HT-29 (cell line): ENCODE data around the gene DLGAP4. TPM values are rescaled to one million over a fixed set of nuclear protein-coding genes. Genes with fewer than 3 reads are reported as not detected.
A peak's percentile ranks its signal among the peaks of the same experiment; 100 is the strongest.

ENCODE experiments used
- DNase-seq: peaks from one replicate; pipeline ENCODE4 v3.0.0-alpha.2; 2015; ENCODE audit warnings: low spot score
- total RNA-seq: library from RNA; depleted of rRNA; stranded (reverse); fragments of >200 nt; shearing (Covaris generic); gene quantifications from 2 replicates; pipeline ENCODE4 v1.2.3, GENCODE V29; 2014

Gene DLGAP4
- total RNA-seq, 1 experiment from 2014 or later: 37.0 TPM

DNA sequence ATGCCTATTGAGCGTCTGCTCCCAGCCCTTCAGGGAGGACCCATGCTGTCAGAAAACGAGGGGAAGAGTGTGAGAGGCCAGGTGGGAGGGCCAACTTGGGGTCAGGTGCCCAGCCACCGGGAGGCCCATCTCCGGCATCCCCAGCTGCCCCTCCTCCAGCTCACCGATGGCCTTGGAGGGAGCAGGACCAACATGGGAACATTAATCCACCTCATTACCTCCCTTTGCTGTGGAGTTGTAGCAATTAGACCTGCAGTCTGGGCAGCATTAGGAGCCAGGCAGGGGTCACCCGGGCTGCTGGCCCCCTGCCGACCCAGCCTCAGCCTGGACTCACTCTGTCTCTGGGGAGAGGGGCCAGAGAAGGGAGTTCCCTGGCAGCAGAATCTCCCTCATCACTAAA lies 25.1 kb downstream of the DLGAP4 start:
- DNase-seq: no peak

DNA sequence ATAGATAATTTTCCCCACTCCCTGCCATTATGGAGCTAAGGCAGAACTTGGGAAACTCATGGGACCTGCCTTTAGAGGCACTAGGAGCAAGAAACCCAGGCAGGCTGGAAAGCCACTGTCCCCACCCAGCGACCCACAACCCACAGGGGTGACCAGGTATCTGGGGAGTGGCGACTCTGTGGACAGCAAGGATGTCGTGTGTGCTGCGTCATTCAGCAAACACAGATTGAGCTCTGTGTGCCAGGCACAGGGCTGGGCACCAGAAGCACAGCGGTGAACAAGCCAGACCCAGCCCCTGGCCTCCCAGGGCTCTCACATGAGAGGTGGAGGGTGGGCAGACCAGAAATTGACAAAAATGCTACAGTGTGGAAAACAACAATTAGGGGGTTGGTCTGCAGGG lies 27.7 kb downstream of the DLGAP4 start:
- DNase-seq: no peak

DNA sequence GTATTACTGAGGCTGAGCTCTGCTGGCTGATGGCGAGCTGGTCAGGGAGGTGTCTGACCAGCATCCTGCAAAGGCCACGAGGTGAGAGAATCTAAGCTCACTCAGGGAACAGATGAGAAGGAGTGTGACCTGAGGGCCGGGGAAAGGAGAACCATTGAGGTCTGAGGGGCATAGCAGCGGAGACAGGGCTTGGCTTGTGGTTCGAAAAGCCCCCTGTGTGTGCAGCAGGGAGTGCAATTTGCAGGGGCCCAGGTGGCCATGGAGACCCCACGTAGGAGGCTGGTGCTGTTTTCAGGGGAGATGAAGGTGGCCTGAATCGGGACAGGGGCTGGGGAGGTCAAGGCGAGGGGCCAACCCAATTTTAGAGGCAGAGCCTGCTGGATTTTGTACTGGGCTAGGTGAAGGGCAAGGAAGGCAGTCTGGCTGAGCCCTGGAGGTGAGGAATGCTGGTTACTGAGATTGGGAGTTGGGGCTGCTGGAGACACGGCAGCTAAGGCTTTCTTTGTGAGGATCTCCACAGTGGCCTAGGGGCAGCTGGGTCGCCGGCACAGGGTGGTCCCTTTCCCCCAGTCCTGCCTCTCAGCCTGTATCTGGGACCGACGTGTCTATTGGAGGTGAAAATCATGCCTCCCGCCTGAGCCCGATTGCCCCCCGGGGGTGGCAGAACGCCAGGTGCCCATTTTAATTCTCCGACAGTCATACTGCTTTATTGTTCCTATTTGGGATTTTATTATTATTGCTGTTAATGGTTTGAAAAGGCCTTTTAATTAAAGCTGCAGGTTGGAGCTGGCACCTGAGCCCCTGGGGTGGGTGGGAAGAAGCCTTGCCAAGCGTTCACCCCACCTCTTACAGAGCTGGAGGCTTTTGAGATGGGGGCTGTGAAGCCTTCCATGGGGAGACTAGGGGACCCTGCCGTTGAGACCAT lies 28.4 kb downstream of the DLGAP4 start:
- no peak for DNase-seq

DNA sequence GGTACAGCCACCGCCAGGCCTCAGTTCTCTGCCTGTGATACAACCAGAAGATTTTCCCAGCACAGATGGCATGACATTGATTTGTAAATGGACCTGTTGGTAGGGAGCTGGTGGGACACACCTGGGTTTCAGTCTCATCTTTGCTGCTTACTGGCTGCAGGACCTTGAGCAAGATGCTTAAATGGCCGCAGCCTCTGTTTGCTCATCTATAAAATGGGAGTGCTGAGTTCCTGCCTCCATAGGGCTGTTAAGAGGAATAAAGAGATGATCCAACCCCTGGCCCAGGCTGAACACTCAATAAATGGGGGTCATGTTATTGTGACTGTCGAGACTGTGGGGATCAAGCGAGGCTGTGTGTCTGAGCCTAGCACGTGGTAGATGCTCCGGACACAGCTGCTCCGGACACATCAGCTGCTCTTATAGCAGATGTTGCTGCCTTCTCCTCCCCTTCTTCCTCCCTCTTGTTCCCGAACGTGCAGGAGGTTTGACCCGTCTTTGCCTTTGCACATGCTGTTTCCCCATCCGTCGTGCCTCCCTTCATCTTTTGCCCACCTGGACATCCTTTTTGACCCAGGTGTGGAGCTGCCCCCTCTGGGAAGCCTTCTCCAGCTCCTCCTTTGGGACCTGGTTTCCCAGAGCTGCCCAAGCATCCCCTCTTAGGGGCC lies 29.2 kb downstream of the DLGAP4 start:
- DNase-seq: no peak

DNA sequence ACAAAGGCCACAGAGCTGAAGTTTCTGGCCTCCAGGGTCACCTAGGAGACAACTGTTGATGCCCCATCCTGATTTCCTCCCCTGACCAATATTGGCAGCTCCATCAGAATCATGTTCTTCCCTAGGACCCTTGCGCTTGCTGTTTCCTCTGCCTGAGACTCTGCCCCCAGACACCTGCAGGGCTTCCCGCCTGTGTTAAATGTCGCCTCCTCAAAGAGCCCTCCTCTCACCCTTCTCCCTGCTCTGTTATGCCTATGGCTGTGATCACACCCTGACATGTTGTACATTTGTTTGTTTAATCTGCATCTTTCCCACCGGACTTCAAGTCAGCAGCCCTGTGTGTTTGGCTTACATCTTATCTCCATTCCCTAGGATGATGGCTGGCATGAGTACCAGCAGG lies 30.1 kb downstream of the DLGAP4 start:
- no peak for DNase-seq

DNA sequence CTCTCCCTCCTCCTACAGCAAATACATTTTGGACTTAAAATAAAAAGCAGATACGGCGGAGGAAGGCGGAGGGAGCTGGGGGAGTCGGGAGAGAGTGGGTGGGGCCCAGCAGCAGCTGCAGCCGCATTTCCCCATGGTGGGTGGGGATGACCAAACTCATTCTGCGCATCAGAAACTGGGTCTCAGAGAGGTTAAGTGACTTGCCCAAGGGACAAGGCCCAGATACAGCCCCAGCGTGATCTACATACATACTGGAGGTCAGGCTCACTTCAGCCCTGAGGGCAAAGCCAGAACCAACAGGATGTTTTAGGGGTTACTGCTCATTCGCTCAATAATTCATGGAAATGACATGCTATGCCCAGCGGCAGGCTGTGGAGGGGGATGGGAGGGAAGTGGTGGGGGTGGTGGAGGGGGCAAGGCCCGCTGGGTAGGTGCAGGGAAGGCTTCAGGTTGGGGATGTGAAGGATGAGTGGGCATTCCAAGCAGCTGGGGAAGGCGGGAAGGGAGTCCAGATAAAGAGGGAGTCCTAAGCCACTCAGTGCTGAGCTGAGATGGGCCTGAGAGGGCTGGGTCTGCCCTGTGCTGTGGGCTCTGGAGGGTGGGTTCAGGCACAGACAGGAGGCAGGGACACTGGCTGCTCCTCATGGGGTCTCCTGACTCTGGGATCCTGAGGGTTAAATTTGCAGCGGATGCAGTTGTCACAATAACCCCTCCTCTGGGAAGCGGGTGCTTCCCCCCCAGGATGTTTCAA lies 31.0 kb downstream of the DLGAP4 start:
- no peak for DNase-seq

DNA sequence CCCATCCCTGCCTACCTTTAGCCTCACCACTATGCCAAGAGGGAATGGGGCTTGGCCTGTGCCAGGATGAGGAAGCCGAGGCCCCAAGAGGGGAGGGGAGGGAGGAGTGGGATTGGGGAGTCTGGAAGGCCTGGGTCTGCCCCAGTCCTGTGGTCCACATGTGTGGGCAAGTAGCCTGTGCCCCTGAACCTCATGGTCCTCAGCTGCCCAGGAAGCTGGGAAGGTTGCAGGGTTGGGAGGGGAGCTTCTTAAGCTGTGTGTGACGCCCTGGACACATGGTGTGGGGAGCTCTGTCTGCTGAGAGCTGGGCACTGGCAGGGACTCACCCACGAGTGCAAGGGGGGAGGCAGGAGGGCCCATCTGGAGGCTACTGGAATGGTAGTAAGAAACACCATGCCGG lies 31.7 kb downstream of the DLGAP4 start:
- DNase-seq: no peak

DNA sequence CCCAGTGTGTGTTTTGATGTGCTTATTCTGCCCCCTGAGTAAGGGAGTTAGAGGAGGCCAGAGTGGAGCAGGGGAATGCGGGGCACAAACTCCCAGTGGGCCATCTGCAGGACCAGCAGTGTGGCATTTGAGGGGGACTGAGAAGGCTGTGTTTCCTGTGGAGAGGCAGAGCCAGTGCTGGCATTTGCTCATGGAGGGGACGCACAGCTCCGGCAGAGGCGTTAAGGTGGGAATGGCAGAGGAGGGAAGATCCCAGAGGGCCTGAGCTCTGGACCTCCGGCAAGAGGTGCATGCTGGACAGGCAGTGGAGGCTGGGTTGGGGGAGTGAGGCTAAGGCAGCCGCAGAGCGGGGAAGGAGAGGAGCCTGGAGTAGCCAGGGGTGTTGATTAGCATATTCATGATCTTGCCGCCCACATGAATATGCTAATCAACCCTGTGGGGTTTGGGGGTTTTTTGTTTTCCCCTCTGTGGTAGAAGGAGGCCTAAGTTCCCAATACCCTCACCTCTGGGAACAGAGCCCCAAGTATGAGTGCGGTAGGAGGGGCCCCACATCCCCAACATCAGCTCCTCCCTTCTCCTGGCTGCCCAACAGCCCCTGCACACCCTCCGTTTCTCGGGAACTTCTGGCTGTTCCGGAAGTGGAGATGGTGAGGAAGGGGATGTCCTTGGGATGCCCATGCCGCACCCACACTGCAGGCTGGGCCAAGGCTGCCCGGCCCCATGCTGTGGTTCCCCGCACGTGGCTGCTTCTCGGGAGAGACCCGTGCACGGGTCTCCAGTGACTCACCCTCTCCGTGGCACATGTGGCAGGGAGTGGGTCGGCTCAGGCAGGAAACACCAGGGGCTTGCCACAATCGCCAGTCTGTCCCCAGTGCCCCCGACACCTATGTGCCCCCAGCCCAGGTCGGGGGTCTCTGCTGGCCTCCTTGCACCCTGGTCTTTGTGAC lies 33.8 kb downstream of the DLGAP4 start:
- no peak for DNase-seq

DNA sequence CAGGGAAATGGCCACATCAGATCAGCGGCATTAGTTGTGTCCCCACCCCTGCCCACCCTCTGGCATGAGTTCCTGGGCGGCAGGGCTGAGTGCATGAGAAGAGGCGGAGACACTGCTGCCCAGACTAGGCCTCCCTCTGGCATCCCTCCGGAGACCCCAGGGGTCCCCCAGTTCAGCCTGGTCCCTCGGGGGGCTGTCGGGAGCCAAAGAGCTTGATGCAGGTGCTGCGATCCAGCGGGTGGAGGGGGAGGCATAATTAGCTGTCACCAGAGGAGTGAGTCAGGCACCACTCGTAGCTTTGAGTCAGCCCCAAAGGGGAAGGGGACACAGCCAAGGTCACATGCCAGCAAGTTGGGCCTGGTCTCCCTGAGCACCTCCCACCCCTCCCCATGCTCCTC lies 34.5 kb downstream of the DLGAP4 start:
- no peak for DNase-seq

DNA sequence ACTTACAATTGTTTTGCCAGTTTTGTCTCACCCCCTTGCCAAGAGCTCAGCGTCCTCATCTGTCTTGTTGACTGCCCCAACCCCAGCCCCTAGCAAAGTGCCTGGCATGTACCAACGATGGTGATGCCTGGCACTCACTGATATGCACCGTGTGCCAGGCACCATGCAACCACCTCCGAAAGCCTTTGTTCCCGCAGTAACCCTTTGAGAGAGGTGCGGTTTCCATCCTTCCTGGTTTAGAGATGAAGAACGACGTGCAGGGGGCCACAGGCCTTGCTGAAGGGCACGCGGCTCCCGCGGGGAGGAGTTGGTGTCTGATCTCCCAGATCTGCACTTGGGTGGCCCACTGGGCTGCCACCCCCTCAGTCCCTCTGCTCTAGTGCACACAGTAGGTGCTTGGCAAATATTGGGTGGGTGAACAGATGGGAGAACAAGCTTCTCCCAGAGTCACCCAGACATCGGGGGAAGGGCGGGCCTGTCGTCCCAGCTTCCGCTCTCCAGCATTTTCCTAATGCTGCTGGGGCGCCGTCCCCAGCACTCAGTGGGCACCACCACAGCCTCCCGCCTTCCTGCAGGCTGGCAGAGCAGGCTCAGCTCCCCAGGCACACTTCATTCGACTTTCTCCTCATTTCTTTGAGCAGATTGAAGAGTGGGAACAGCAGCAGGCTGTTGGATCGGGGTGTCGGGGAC lies 35.3 kb downstream of the DLGAP4 start:
- DNase-seq: no peak

DNA sequence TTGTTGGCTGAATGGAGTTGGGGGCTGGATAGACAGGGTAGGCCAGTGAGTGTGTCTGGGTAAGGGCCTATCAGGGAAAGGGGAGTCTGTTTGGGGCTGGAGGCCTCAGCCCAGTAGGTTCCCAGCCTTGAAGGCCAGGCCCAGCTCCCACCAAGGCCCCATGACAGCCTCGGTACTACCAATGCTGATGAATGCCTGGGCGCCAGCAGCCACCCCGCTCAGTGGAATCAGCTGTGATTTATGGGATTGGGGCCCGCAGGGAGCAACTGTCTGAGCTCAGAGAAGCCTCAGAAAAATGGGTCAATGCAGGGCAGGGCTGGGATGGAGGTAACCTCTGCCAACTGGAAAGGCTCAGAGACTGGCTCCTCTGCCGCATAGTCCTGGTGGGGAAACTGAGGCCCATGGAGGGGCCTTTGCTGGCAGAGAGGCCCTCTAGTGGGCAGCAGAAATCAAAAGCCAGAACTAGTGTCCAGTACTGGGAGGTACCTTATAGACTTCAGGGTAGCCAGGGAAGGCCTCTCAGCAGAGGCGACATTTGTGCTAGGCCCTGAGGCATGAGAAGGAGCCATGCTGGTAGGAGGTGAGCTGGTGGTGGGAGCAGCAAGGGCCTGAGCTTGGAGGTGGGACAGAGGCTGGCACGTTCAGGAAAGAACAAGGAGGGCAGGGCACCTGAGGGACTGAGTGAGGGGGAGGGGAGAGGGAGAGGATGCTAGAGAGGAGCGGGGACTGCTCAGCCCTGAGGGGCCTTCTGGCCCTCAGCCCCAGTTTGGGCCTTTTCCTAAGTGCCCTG lies 36.4 kb downstream of the DLGAP4 start:
- no peak for DNase-seq

DNA sequence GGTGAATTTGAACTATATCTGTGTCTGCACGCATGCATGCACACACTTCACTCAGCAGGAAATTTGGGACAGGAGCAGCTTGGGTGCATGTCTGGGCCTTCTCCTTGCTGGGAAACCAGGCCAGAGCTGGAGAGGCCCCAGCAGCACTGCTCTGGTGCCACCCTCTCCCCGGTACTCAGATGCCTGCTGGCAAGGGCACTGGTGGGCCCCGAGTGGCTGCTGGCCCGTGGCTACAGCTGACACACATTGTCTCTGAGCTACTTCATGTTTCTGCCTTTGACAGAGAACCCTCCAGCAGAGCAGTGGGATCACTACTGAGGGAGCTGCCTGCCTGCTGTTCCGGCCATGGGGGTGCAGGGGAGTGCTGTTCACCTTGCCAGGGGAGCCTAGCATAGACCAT lies 37.5 kb downstream of the DLGAP4 start:
- DNase-seq: no peak

DNA sequence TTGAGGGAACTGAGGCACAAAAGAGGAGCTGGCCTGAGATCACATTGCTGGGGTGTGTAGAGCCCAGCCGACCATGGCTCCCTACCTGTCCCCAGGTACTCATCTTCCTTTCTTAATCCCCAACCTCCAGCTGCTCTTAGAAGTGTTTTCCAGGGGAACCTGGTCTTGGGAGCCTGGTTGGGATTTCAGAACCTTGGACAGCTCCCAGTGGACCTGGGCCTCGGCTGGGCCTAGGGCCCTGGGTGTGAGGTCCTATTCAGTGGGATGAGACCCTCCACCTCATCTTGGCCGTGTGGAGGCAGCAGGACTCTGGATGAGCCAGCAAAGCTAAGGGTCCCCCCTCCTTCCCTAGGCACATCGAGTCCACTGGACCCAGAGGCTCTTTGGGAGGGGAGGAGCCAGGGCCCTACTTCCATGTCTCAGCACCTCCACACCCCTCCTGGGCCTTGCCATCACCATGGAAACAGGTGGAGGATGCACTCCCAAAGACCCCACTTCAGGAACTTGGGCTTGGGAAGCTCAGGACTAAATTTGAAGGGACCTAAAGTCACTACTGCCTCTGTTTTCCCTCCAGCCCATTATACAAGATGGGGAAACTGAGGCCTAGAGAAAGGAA lies 38.5 kb downstream of the DLGAP4 start:
- peak; percentile 75 for DNase-seq

DNA sequence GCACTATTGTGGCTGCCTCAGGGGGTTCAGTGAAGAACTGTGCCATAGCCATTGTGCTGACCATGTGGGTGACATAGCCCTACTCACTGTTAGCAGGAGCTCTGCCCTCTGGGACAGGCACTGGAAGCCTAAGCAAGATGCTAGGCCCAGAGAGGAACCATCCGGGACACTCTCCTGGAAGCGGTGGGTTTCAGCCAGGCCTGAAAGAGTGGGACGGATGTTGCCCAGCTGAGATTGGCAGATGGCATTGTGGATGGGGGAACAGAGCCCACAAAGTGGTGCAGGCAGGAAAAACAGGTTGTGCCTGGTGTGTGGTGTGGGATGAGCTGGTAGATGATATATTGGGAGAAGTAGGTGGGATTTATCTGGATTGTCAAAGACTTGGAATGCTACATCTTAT lies 40.1 kb downstream of the DLGAP4 start:
- no peak for DNase-seq

DNA sequence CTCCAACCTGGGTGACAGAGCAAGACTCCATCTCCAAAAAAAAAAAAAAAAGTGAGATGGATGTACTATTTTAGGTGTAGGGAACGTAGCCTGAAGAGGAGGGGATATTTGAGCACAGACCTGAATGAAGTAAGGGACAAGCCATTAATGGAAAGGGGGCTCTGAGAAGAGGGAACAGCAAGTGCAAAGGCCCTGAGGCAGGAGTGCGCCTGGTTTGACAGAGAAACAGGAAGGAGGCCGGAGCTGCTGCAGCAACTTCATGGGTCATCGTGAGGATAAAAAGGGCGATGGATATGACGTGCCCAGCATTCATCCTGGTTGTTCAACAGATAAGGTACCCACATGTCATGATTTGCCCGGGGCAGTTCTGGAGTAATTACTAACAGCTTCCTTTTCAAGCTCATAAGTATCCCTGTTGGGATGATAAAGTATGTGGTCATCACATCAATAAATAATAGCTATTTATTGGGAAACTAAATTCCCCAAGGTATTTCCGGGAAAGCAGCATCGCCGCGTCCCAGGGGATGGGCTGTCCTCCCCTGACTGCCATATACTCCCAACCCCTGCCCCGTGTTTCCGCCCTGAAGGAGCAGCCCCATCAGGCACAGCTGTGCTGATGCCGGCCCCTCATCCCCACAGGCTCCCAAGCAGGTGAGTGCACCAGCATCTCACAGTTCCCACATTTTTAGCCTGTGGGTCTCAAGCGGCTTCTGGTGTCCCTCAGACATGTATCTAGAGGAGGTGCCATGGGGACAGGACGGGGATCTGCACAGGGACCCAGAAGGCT lies 43.4 kb downstream of the DLGAP4 start:
- no peak for DNase-seq

DNA sequence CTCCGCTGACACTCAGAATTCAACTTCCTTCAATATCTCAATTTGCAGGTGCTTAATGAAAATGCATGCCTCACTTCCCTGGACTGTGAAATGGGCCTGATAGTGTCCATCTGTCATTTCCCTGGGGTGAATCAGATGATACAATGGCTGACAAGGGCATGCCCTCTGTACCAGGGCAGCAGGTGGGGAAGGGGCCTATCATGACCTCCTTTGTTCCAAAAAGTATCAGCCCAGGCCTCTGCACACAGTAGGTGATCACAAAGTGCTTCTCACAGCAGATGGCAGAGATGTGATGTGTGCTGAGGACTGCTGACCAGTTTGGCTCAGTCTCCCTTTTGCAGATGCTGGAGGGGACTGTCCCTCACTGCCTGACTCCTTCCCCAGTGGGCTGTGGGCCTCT lies 44.3 kb downstream of the DLGAP4 start:
- DNase-seq: no peak

DNA sequence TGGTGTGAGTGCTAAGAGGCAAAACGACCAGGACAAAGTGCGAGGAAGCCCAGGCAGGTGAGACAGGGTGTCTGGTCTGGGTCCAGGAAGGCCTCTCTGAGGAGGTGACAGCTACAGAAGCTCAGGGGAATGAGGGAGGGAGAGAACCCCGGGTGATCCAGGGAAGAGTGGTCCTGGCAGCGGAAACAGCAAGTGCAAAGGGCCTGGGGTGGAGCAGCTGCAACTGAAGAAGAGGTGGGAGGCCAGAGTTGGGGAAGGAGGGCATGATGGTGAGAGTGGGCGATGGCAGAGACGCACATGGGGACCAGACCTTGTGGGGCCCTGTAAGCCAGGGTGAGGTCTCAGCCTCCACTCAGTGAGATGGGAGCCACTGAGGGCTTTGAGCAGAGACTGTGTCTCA lies 45.8 kb downstream of the DLGAP4 start:
- no peak for DNase-seq

DNA sequence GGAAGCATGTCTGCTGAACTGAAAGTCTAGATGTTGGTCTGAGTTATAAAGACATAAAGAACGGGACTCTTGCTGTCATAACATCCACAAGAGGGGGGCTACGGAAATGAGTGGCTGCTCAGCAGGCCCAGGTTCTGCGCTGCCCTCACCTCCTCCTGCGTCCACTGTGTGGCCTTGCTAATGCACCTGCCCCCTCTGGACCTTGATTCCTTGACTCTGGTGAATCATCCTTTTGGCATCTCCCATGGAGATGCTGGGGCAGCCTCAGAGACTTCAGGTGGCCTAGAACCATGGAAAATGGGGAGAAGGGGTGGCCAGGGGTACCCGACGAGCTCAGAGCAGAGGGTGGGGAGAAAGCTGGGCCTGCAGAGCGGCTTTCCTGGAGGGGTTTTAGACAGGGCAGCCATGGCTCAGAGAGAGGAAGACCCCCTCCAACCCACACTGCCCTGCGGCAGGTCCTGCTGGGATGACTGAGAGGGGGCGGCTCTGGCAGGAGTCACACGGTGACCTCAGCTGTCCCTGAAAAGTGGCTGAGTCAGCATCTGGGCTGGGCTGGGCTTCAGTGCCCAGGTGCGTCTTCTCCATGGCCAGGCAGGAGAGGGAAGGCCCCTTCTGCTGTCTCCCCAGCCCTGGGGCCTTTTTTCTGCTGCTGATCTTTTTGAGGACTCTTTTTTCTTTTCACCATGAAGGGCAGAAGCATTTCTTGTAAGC lies 46.9 kb downstream of the DLGAP4 start:
- DNase-seq: no peak
